CD1c-positive myeloid dendritic cell (primary cell): Measurements from ENCODE around the gene PAQR5.
"Not testable (repeated sequence)": the region's sequence is repeated elsewhere in the genome, so short reads cannot be mapped to it uniquely, and the experiment has no call there.

Source experiments
- DNase-seq: peaks from one replicate; pipeline ENCODE4 v3.0.0-alpha.2; 2016; ENCODE audit errors: extremely low spot score

Gene PAQR5

GRCh38 chr15:69316291-69316690 lies 17.6 kb downstream of the PAQR5 start:
- no peak for DNase-seq

- DNase-seq = no peak
Observed at GRCh38 chr15:69317392-69317841, 18.7 kb downstream of the PAQR5 start.

GRCh38 chr15:69318033-69318432 lies 19.3 kb downstream of the PAQR5 start:
- no peak for DNase-seq

GRCh38 chr15:69319384-69320375 lies 21.0 kb downstream of the PAQR5 start:
- no peak for DNase-seq

GRCh38 chr15:69320977-69321554 lies 22.4 kb downstream of the PAQR5 start:
- peak; percentile 5 for DNase-seq

- DNase-seq = no peak
Observed at GRCh38 chr15:69323893-69324430, 25.2 kb downstream of the PAQR5 start.

GRCh38 chr15:69324565-69324964 lies 25.9 kb downstream of the PAQR5 start:
- no peak for DNase-seq

GRCh38 chr15:69325456-69325971 lies 26.8 kb downstream of the PAQR5 start:
- DNase-seq = no peak

GRCh38 chr15:69328080-69328479 lies 29.4 kb downstream of the PAQR5 start:
- DNase-seq = no peak

GRCh38 chr15:69328739-69329138 lies 30.0 kb downstream of the PAQR5 start:
- DNase-seq = no peak

- no peak for DNase-seq
Observed at GRCh38 chr15:69337138-69337537, 38.4 kb downstream of the PAQR5 start.

- DNase-seq = no peak
Observed at GRCh38 chr15:69338535-69339213, 40.0 kb downstream of the PAQR5 start.

GRCh38 chr15:69339214-69339543 lies 40.5 kb downstream of the PAQR5 start:
- DNase-seq = not testable (repeated sequence)

- DNase-seq = peak; percentile 21
Observed at GRCh38 chr15:69340243-69340900, 41.7 kb downstream of the PAQR5 start.

- no peak for DNase-seq
Observed at GRCh38 chr15:69341356-69341755, 42.6 kb downstream of the PAQR5 start.

- no peak for DNase-seq
Observed at GRCh38 chr15:69342460-69343076, 43.9 kb downstream of the PAQR5 start.

- DNase-seq = no peak
Observed at GRCh38 chr15:69343133-69343532, 44.4 kb downstream of the PAQR5 start.

GRCh38 chr15:69344238-69344637 lies 45.5 kb downstream of the PAQR5 start:
- no peak for DNase-seq

GRCh38 chr15:69346112-69346511 lies 47.4 kb downstream of the PAQR5 start:
- DNase-seq = no peak

- no peak for DNase-seq
Observed at GRCh38 chr15:69351333-69351732, 52.6 kb downstream of the PAQR5 start.

GRCh38 chr15:69351884-69352283 lies 53.2 kb downstream of the PAQR5 start:
- no peak for DNase-seq
